B cell (primary cell): ENCODE measurements around the gene NFE2.

ENCODE experiments used
- CTCF ChIP-seq: fragments of 200-600 bp; IDR thresholded peaks from one replicate; pipeline ENCODE4 v1.8.0; 2022; ENCODE audit warnings: antibody characterized with exemption, mild to moderate bottlenecking
- EZH2 ChIP-seq: IDR thresholded peaks from 2 replicates; pipeline ENCODE4 v1.6.1; 2012; ENCODE audit warnings: borderline replicate concordance, low read depth, mild to moderate bottlenecking, moderate library complexity, low read length; ENCODE audit not compliant: insufficient read depth, poor library complexity, severe bottlenecking

DNA sequence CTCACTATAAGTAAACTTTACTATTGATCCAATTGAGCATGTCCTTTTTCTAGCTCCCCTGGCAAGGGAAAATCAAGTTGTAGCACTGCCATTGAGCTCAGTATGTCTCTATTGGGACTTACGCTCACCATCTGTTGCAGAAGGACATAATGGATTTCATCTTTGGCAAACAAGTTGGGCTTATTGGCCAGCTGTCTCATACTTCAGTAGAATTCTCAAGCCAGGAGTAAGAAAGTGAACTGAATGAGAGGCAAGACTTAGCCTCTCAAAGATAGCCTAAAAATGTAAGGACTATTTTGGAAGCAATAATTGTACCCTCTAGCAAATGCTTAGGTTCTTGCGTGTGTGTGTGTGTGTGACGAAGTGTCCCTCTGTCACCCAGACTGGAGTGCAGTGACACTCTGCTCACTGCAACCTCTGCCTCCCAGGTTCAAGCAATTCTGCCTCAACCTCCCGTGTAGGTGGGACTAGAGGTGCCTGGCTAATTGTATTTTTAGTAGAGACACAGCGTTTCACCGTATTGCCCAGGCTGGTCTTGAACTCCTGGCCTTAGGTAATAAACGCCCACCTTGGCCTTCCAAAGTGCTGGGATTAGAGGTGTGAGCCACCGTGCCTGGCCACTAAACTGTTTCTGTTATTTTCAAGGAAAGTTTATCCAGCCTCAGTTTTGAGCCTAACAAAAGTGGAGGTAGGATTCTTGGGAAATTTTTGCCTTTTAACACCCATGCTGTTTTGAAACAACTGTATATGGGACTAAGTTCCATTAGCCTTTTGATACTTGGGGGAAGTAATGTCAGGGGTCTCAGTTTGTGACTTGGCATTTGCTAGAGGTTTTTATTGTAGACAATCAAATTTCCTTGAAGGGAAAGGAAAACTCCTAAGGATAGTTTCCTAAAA lies 13.3 kb downstream of the NFE2 start:
- TF ChIP-seq CTCF (no peak), EZH2 (no peak)
